HEK293 (cell line): Measurements from ENCODE around the gene GPR146.

Experiments
- CTCF ChIA-PET: fragments of 350-600 bp; formaldehyde crosslinking; extraction: SDS; loops from one replicate; lab custom pipeline; 2021; ENCODE audit warnings: antibody characterized with exemption; lab: Yijun Ruan, JAX
- POLR2A ChIA-PET: fragments of 300-600 bp; formaldehyde crosslinking; extraction: SDS; loops from one replicate; lab custom pipeline; 2020; ENCODE audit warnings: antibody characterized with exemption, inconsistent platforms; lab: Yijun Ruan, JAX
- H3K27ac ChIP-seq: fragments of 200-500 bp; sonication (Bioruptor generic); 2 replicates; pipeline ENCODE4 v1.5.1; 2014; ENCODE audit warnings: low read depth, low read length, control low read depth, inconsistent platforms; ENCODE audit errors: extremely low read depth
- H3K36me3 ChIP-seq, 2 experiments: fragments of 200-500 bp in 1 of 2; sonication (Bioruptor generic) in 1 of 2; 1 replicate in 1 of 2; 2 replicates in 1 of 2; pipeline ENCODE4 v1.5.1; 2014 to 2017; ENCODE audit warnings: inconsistent platforms in 2 of 2, low read length in 2 of 2; ENCODE audit not compliant: control insufficient read depth in 2 of 2, insufficient read depth in 1 of 2
- H3K4me1 ChIP-seq: fragments of 200-500 bp; sonication (Bioruptor generic); 2 replicates; pipeline ENCODE4 v1.5.1; 2014; ENCODE audit warnings: mild to moderate bottlenecking, low read length, inconsistent platforms; ENCODE audit not compliant: control insufficient read depth, insufficient read depth
- H3K4me3 ChIP-seq: 2 replicates; pipeline ENCODE4 v1.5.1; 2011; ENCODE audit warnings: low read depth, mild to moderate bottlenecking, control low read depth, low read length, moderate library complexity
- H3K9me3 ChIP-seq: fragments of 200-500 bp; sonication (Bioruptor generic); 2 replicates; pipeline ENCODE4 v1.5.1; 2014; ENCODE audit warnings: low read depth, low read length, inconsistent platforms; ENCODE audit not compliant: control insufficient read depth, insufficient read depth
- AEBP2 ChIP-seq: fragments of 450-650 bp; formaldehyde crosslinking; IDR thresholded peaks from 2 replicates; pipeline ENCODE4 v1.5.1; 2016; ENCODE audit warnings: missing biosample characterization, missing genetic modification characterization, borderline replicate concordance
- GLI2 ChIP-seq: fragments of 450-650 bp; formaldehyde crosslinking; IDR thresholded peaks from 2 replicates; pipeline ENCODE4; 2017; ENCODE audit warnings: missing biosample characterization, missing genetic modification characterization, low read depth, borderline replicate concordance
- HOXC10 ChIP-seq: sonication (generic); formaldehyde crosslinking; IDR thresholded peaks from 2 replicates; pipeline ENCODE4 v1.8.1; 2023; ENCODE audit warnings: mild to moderate bottlenecking, missing genetic modification reagents
- KLF8 ChIP-seq: fragments of 450-650 bp; formaldehyde crosslinking; IDR thresholded peaks from 2 replicates; pipeline ENCODE4 v1.5.1; 2016; ENCODE audit warnings: missing biosample characterization, missing genetic modification characterization
- SCRT2 ChIP-seq: fragments of 450-650 bp; formaldehyde crosslinking; IDR thresholded peaks from 2 replicates; pipeline ENCODE4 v1.5.1; 2016; ENCODE audit warnings: missing biosample characterization, missing genetic modification characterization
- ZBTB11 ChIP-seq: fragments of 450-650 bp; formaldehyde crosslinking; conservative IDR thresholded peaks from 2 replicates; pipeline ENCODE4 v1.5.1; 2016; ENCODE audit warnings: low read depth, missing biosample characterization, missing genetic modification characterization
- ZBTB48 ChIP-seq: fragments of 450-650 bp; formaldehyde crosslinking; IDR thresholded peaks from 2 replicates; pipeline ENCODE4 v1.5.1; 2016; ENCODE audit warnings: missing biosample characterization, missing genetic modification characterization
- ZNF155 ChIP-seq: fragments of 450-650 bp; formaldehyde crosslinking; IDR thresholded peaks from 2 replicates; pipeline ENCODE4 v1.5.1; 2016; ENCODE audit warnings: missing biosample characterization, missing genetic modification characterization
- ZNF157 ChIP-seq: fragments of 450-650 bp; formaldehyde crosslinking; IDR thresholded peaks from 2 replicates; pipeline ENCODE4 v1.5.1; 2016; ENCODE audit warnings: missing biosample characterization, missing genetic modification characterization
- ZNF426 ChIP-seq: fragments of 450-650 bp; formaldehyde crosslinking; IDR thresholded peaks from 2 replicates; pipeline ENCODE4 v1.5.1; 2017; ENCODE audit warnings: missing biosample characterization, missing genetic modification characterization, mild to moderate bottlenecking, inconsistent platforms, moderate library complexity
- ZNF473 ChIP-seq: fragments of 450-650 bp; formaldehyde crosslinking; IDR thresholded peaks from 2 replicates; pipeline ENCODE4 v1.5.1; 2017; ENCODE audit warnings: missing biosample characterization, missing genetic modification characterization
- ZNF707 ChIP-seq: fragments of 450-650 bp; formaldehyde crosslinking; IDR thresholded peaks from 2 replicates; pipeline ENCODE4 v1.5.1; 2016; ENCODE audit warnings: missing biosample characterization, missing genetic modification characterization
- ZNF792 ChIP-seq: fragments of 450-650 bp; formaldehyde crosslinking; IDR thresholded peaks from 2 replicates; pipeline ENCODE4 v1.5.1; 2016; ENCODE audit warnings: missing biosample characterization, missing genetic modification characterization
- TF ChIP-seq, protein P1 (sequence below): fragments of 450-650 bp; formaldehyde crosslinking; IDR thresholded peaks from 2 replicates; pipeline ENCODE4 v1.5.1; 2016; ENCODE audit warnings: missing biosample characterization, missing genetic modification characterization, low read depth
- TF ChIP-seq, protein P2 (sequence below): fragments of 450-650 bp; formaldehyde crosslinking; IDR thresholded peaks from 2 replicates; pipeline ENCODE4 v1.5.1; 2016; ENCODE audit warnings: missing biosample characterization, missing genetic modification characterization
- TF ChIP-seq, protein P3 (sequence below): fragments of 450-650 bp; formaldehyde crosslinking; IDR thresholded peaks from 2 replicates; pipeline ENCODE4 v1.5.1; 2016; ENCODE audit warnings: missing biosample characterization, missing genetic modification characterization, borderline replicate concordance
- TF ChIP-seq, protein P4 (sequence below): fragments of 450-650 bp; formaldehyde crosslinking; IDR thresholded peaks from 2 replicates; pipeline ENCODE4 v1.5.1; 2016; ENCODE audit warnings: missing biosample characterization, missing genetic modification characterization

GPR146 gene

GRCh38 chr7:1105189-1105588 lies 60.8 kb downstream of the GPR146 start:
- CTCF ChIA-PET: interaction anchor here (1.3 to 1.5 kb wide), 2 partner anchors 18 to 19 kb away, joined by 4 to 6 read pairs; no protein-coding TSS in a partner anchor
- H3K36me3 ChIP-seq: no peaks in the 10 kb centered on the region
- H3K9me3 ChIP-seq: no peaks in the 10 kb centered on the region
- POLR2A ChIA-PET: no interaction called here
- H3K27ac ChIP-seq: no peak overlapping the region
- TF ChIP-seq, protein P1, sequence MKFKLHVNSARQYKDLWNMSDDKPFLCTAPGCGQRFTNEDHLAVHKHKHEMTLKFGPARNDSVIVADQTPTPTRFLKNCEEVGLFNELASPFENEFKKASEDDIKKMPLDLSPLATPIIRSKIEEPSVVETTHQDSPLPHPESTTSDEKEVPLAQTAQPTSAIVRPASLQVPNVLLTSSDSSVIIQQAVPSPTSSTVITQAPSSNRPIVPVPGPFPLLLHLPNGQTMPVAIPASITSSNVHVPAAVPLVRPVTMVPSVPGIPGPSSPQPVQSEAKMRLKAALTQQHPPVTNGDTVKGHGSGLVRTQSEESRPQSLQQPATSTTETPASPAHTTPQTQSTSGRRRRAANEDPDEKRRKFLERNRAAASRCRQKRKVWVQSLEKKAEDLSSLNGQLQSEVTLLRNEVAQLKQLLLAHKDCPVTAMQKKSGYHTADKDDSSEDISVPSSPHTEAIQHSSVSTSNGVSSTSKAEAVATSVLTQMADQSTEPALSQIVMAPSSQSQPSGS: no peak
- TF ChIP-seq GLI2 (tag by site-specific recombination) (no peak), ZNF792 (tag by site-specific recombination) (no peak), ZBTB48 (no peak), KLF8 (no peak), ZNF426 (tag by site-specific recombination) (no peak), HOXC10 (no peak), SCRT2 (tag by site-specific recombination) (no peak), AEBP2 (no peak), ZNF473 (tag by site-specific recombination) (no peak), ZBTB11 (no peak), ZNF155 (tag by site-specific recombination) (no peak), ZNF707 (no peak), ZNF157 (tag by site-specific recombination) (no peak)
- TF ChIP-seq, protein P2, sequence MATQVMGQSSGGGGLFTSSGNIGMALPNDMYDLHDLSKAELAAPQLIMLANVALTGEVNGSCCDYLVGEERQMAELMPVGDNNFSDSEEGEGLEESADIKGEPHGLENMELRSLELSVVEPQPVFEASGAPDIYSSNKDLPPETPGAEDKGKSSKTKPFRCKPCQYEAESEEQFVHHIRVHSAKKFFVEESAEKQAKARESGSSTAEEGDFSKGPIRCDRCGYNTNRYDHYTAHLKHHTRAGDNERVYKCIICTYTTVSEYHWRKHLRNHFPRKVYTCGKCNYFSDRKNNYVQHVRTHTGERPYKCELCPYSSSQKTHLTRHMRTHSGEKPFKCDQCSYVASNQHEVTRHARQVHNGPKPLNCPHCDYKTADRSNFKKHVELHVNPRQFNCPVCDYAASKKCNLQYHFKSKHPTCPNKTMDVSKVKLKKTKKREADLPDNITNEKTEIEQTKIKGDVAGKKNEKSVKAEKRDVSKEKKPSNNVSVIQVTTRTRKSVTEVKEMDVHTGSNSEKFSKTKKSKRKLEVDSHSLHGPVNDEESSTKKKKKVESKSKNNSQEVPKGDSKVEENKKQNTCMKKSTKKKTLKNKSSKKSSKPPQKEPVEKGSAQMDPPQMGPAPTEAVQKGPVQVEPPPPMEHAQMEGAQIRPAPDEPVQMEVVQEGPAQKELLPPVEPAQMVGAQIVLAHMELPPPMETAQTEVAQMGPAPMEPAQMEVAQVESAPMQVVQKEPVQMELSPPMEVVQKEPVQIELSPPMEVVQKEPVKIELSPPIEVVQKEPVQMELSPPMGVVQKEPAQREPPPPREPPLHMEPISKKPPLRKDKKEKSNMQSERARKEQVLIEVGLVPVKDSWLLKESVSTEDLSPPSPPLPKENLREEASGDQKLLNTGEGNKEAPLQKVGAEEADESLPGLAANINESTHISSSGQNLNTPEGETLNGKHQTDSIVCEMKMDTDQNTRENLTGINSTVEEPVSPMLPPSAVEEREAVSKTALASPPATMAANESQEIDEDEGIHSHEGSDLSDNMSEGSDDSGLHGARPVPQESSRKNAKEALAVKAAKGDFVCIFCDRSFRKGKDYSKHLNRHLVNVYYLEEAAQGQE: no peak
- TF ChIP-seq, protein P3, sequence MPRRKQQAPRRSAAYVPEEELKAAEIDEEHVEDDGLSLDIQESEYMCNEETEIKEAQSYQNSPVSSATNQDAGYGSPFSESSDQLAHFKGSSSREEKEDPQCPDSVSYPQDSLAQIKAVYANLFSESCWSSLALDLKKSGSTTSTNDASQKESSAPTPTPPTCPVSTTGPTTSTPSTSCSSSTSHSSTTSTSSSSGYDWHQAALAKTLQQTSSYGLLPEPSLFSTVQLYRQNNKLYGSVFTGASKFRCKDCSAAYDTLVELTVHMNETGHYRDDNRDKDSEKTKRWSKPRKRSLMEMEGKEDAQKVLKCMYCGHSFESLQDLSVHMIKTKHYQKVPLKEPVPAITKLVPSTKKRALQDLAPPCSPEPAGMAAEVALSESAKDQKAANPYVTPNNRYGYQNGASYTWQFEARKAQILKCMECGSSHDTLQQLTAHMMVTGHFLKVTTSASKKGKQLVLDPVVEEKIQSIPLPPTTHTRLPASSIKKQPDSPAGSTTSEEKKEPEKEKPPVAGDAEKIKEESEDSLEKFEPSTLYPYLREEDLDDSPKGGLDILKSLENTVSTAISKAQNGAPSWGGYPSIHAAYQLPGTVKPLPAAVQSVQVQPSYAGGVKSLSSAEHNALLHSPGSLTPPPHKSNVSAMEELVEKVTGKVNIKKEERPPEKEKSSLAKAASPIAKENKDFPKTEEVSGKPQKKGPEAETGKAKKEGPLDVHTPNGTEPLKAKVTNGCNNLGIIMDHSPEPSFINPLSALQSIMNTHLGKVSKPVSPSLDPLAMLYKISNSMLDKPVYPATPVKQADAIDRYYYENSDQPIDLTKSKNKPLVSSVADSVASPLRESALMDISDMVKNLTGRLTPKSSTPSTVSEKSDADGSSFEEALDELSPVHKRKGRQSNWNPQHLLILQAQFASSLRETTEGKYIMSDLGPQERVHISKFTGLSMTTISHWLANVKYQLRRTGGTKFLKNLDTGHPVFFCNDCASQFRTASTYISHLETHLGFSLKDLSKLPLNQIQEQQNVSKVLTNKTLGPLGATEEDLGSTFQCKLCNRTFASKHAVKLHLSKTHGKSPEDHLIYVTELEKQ (tag by site-specific recombination): no peak
- TF ChIP-seq, protein P4, sequence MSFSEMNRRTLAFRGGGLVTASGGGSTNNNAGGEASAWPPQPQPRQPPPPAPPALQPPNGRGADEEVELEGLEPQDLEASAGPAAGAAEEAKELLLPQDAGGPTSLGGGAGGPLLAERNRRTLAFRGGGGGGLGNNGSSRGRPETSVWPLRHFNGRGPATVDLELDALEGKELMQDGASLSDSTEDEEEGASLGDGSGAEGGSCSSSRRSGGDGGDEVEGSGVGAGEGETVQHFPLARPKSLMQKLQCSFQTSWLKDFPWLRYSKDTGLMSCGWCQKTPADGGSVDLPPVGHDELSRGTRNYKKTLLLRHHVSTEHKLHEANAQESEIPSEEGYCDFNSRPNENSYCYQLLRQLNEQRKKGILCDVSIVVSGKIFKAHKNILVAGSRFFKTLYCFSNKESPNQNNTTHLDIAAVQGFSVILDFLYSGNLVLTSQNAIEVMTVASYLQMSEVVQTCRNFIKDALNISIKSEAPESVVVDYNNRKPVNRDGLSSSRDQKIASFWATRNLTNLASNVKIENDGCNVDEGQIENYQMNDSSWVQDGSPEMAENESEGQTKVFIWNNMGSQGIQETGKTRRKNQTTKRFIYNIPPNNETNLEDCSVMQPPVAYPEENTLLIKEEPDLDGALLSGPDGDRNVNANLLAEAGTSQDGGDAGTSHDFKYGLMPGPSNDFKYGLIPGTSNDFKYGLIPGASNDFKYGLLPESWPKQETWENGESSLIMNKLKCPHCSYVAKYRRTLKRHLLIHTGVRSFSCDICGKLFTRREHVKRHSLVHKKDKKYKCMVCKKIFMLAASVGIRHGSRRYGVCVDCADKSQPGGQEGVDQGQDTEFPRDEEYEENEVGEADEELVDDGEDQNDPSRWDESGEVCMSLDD (tag by site-specific recombination): no peak
- TF ChIP-seq, all 188 proteins: peak for 0
- Histone ChIP-seq H3K4me1 (no peaks in the 10 kb centered on the region; the same call in 1 of the 2 replicates), H3K4me3 (no peak overlapping the region)
